ENCODE measurements around the gene JAK1. TPM values are rescaled to one million over a fixed set of nuclear protein-coding genes. Genes with fewer than 3 reads are reported as not detected.

The JAK1 gene
- total RNA-seq, 2 donors from 2014 or later, result 73.2 to 101 TPM

DNA sequence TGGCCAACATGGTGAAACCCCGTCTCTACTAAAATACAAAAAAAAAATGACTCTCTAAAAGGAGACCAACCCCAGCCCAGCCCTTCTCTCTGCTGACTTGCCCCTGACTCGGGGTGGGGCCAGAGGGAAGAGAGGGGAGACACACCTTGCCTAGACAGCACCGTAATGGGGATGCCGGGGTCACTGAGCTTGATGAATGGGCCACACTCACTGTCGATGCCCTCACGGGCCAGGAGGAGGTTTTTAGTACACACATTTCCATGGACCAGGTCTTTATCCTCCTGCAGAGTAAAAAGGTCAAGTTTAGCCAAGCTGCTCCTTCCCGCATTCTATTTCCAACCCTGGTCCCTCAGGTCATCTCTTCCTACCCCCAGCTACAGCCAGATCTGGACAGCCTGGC, 121.7 kb downstream of the JAK1 start:
- H3K36me3 ChIP-seq, result no peaks in the 10 kb centered on the region
- H3K9me3 ChIP-seq, result no peaks in the 10 kb centered on the region
- TF ChIP-seq, protein P1, sequence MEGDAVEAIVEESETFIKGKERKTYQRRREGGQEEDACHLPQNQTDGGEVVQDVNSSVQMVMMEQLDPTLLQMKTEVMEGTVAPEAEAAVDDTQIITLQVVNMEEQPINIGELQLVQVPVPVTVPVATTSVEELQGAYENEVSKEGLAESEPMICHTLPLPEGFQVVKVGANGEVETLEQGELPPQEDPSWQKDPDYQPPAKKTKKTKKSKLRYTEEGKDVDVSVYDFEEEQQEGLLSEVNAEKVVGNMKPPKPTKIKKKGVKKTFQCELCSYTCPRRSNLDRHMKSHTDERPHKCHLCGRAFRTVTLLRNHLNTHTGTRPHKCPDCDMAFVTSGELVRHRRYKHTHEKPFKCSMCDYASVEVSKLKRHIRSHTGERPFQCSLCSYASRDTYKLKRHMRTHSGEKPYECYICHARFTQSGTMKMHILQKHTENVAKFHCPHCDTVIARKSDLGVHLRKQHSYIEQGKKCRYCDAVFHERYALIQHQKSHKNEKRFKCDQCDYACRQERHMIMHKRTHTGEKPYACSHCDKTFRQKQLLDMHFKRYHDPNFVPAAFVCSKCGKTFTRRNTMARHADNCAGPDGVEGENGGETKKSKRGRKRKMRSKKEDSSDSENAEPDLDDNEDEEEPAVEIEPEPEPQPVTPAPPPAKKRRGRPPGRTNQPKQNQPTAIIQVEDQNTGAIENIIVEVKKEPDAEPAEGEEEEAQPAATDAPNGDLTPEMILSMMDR (IDR thresholded peaks at IDR 0.05), result no peak
- no peak overlapping the region for H3K27ac ChIP-seq
- H3K27me3 ChIP-seq, result no peaks in the 10 kb centered on the region
- intact Hi-C loops (cut with DNase I), result no loop called here
- no peak for DNase-seq
- no peak overlapping the region for H3K4me3 ChIP-seq
- no peak overlapping the region for H3K9ac ChIP-seq (ENCODE audit: low read depth in 2 of 2, low read length in 2 of 2)
- no peaks in the 10 kb centered on the region for H3K4me1 ChIP-seq

DNA sequence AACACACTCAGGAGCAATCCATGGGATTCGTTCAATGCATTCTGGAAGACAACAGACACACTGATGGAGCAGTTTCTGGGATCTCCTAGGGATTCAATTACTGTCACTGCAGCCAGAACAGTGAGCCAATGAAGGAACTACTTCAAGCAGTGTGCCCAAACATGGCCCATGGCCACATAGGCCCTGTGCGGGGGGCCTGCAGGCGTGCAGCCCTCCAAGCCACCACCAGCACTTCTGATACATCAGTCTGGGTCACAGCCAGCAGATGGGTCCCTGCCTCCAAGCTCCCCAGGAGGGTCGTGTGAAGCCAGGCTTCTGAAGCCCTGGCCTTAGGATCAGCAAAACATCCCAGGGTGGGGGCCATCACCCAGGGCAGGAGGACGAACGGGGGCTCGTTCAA, 122.2 kb downstream of the JAK1 start:
- Histone ChIP-seq H3K36me3 (no peaks in the 10 kb centered on the region), H3K27ac (no peak overlapping the region), H3K27me3 (no peaks in the 10 kb centered on the region), H3K4me3 (no peak overlapping the region), H3K9ac (ENCODE audit: low read depth in 2 of 2, low read length in 2 of 2) (no peak overlapping the region), H3K4me1 (no peaks in the 10 kb centered on the region), H3K9me3 (no peaks in the 10 kb centered on the region)
- DNase-seq, result no peak
- TF ChIP-seq, protein P1 (IDR thresholded peaks at IDR 0.05), result no peak
- intact Hi-C loops (cut with DNase I), result no loop called here

DNA sequence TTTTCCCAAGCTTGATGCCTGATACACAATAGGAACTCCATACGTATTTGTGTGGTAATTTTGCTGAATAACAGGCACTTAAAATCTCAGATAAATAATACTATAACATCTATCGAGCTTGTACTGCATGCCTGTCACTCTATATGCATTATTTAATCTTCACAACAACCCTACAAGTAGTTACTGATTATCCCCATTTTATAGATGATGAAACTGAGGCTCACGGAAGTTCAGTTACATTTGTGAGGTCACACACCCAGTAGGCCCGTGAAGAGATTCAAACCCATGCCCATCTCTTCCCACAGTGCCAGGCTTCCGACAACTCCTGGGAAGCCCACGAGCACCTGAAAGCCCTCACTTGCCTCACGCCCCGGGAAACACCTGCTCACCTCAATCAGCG, 122.7 kb downstream of the JAK1 start:
- intact Hi-C loops (cut with DNase I), result no loop called here
- Histone ChIP-seq H3K9ac (ENCODE audit: low read depth in 2 of 2, low read length in 2 of 2) (no peak overlapping the region), H3K4me1 (no peaks in the 10 kb centered on the region), H3K27ac (no peak overlapping the region), H3K27me3 (no peaks in the 10 kb centered on the region), H3K4me3 (no peak overlapping the region), H3K36me3 (no peaks in the 10 kb centered on the region), H3K9me3 (no peaks in the 10 kb centered on the region)
- no peak for DNase-seq
- TF ChIP-seq, protein P1 (IDR thresholded peaks at IDR 0.05), result no peak

DNA sequence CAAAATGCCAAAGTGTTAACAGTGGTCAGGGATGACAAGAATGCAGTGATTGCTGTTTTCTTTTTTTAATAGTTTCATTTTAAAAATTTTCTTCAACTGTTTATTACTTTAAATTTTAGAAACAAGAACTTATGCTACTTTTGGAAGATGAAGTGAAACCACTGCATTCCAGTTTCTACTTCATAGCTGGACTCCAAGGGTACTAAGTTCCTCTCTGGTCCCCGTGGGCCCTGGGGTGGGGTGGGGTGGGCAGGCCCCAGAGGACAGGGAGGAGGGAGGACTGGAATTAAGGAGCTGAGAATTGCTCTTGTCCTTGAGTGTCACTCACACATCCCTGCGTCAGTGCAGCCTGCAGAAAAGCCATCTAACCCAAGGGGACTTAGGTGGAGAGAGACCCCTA, 124.1 kb downstream of the JAK1 start:
- no peak for DNase-seq
- Histone ChIP-seq H3K4me3 (no peak overlapping the region), H3K9me3 (no peaks in the 10 kb centered on the region), H3K36me3 (no peaks in the 10 kb centered on the region), H3K27ac (no peak overlapping the region), H3K4me1 (no peaks in the 10 kb centered on the region), H3K9ac (ENCODE audit: low read depth in 2 of 2, low read length in 2 of 2) (no peak overlapping the region), H3K27me3 (no peaks in the 10 kb centered on the region)
- TF ChIP-seq, protein P1 (IDR thresholded peaks at IDR 0.05), result no peak
- intact Hi-C loops (cut with DNase I), result no loop called here

DNA sequence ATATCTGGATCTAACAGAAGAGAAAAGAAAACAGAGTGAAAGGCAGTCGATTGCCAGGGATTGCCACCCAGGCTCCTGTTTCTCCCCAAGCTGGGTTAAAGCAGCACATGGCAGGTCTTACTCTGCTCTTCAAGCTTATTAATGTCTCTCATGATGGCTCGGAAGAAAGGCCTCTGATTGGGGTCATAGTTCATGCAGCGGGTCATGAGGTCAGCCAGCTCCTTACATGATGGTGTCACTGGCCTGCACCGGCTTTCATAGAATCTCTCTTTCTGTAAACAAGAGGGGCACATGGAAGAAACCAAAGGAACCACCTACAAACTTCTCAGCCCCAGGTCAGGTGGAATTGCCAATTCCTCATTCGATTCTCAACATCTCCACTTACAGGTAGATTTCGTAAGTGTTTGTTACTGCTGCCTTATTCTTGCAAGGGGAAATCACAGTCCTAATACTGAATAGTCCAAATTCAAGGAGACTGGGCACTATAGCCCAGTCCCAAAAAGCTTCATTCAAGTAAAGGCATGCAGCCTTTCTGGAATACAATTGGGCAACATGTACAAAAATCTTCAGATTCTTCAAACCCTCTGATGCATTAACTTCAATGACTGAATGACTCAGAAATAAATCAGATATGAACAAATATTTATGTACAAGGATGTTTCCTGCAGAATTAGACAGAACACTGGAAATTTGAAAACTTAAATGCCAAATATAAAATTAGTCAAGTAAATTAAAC, 124.9 kb downstream of the JAK1 start:
- TF ChIP-seq, protein P1 (IDR thresholded peaks at IDR 0.05), result no peak
- no peaks in the 10 kb centered on the region for H3K36me3 ChIP-seq

More for the DNA sequence above, 124.9 kb downstream of the JAK1 start:
- intact Hi-C loops (cut with DNase I), result no loop called here
- no peak for DNase-seq
- no peak overlapping the region for H3K9ac ChIP-seq (ENCODE audit: low read depth in 2 of 2, low read length in 2 of 2)
- H3K27me3 ChIP-seq, result no peaks in the 10 kb centered on the region
- no peaks in the 10 kb centered on the region for H3K4me1 ChIP-seq
- no peak overlapping the region for H3K27ac ChIP-seq
- H3K4me3 ChIP-seq, result no peak overlapping the region
- H3K9me3 ChIP-seq, result no peaks in the 10 kb centered on the region

Measured in colonic mucosa (tissue), 4 donors.